ENCODE measurements around the gene S100PBP.
A peak's percentile ranks its signal among the peaks of the same experiment; 100 is the strongest.

Gene S100PBP

DNA sequence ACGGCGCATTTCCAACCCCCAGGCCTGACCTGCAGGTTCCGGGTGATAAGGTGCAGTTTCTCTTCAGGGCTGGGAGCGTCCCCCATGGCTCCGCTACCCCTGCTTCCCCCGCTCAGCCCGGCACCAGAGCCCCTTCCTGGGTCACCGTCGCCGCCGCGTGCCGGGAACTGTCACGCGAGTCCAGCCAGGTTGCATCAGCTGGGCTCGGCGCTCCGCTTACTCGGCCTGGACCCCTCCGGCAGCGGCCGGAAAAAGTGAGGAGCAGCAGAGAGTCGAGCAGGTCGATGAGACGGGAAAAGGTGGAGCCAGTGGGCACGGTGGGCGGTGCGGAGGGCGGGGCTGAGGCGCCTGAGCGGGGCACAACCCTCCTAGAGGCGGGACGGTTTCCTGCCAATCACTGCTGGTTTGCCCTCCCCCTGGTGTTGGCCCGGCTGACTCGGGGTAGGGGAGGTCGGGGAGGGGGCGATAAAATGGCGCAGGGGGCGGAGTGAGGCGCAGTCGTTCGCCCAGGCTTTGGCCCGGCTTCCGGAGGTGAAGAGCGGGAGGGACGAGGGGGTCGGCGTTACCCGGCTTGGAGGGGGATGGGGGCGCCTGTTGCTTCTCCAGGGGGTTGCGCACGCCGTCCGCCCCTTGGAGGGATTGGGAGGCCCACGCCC lies at the start of gene S100PBP, which contains the start of gene YARS1:
Gene S100PBP, plus strand, starts transcription at position 495 of the 656 bp plus-strand sequence. CDS start 8,447 bp downstream, outside the sequence.
Gene YARS1, minus strand, starts transcription at position 200 of the 656 bp plus-strand sequence. Its CDS starts 114 bp downstream, at position 86.
- peak; percentile 92 to 97 for DNase-seq

DNA sequence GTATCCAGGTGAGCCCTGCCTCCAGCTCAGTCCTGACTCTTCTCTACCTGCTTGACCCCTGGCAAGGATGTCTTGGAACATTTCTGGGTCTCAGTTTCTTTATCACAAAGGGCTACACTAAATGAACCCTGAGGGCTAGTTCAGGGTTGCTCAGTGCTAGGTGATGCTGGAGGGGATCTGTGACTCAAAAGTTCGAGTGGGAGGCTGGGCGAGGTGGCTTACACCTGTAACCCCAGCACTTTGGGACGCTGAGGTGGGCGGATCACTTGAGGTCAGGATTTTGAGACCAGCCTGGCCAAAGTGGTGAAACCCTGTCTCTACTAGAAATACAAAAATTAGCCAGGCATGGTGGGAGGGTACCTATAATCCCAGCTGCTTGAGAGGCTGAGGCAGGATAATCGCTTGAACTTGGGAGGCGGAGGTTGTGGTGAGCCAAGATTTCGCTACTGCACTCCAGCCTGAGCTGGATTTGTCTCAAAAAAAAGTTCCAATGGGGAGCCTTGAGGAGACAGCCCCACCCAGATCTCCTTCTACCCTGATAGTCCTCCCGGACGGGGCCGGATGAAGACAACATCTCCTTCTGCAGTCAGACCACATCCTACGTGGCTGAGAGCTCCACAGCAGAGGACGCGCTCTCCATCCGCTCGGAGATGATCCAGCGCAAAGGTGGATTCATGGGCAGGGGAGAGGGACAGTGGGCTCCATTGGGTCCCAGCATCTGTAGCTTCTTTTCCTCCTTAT lies 49.2 kb upstream of the S100PBP start:
- DNase-seq, result no peak

DNA sequence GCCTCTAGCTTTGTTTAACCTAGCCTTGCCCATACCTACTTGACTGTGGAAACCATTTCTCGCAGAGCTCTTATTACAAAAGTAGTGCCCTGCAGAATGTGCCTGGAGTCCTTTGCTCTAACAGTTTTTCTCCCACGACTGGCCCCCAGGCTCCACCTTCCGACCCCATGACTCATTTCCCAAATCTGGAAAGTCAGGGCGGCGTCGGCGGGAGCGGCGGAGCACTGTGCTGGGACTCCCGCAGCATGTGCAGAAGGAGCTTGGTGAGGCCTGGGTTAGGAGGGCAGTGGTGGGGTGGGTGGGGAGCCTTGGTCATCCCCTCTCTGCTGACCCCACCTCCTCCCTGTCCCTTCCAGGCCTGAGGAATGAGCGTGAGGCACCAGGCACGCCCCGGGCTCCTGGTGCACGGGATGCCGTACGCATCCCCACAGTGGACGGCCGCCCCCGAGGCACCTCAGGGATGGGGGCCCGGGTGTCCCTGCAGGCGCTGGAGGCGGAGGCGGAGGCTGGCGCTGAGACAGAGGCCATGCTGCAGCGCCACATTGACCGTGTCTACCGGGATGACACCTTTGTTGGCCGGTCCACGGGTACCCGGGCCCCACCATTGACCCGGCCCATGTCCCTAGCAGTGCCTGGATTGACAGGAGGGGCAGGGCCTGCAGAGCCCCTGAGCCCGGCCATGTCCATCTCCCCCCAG lies 47.8 kb upstream of the S100PBP start:
- no peak for DNase-seq

DNA sequence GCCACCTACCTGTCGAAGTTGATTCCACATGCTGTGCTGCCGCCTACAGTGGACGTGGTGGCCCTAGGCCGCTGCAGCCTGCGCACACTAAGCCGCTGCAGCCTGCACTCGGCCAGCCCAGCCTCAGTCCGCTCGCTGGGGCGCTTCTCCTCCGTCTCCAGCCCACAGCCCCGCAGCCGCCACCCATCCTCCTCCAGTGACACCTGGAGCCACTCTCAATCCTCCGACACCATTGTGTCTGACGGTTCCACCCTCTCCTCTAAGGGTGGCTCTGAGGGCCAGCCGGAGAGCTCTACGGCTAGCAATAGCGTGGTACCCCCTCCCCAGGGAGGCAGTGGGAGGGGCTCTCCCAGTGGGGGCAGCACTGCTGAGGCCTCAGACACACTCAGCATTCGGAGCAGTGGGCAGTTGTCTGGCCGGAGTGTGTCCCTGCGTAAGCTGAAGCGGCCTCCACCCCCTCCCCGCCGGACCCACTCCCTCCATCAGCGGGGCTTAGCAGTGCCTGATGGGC lies 47.2 kb upstream of the S100PBP start:
- DNase-seq, result no peak

DNA sequence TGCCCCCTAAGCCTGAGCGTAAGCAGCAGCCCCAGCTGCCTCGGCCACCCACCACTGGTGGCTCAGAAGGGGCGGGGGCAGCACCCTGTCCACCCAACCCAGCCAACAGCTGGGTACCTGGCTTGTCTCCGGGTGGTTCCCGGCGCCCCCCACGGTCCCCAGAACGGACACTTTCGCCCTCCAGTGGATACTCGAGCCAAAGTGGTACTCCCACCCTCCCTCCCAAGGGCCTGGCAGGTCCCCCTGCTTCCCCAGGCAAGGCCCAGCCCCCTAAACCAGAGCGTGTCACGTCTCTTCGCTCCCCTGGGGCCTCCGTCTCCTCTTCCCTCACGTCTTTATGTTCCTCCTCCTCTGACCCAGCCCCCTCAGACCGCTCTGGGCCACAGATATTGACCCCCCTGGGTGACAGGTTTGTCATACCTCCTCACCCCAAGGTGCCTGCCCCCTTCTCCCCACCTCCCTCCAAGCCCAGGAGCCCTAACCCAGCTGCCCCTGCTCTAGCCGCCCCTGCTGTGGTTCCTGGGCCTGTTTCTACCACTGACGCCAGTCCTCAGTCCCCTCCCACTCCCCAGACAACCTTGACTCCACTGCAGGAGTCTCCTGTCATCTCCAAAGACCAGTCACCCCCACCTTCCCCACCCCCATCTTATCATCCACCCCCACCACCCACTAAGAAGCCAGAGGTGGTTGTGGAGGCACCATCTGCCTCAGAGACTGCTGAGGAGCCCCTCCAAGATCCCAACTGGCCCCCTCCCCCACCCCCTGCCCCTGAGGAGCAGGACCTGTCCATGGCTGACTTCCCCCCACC lies 46.5 kb upstream of the S100PBP start:
- no peak for DNase-seq

DNA sequence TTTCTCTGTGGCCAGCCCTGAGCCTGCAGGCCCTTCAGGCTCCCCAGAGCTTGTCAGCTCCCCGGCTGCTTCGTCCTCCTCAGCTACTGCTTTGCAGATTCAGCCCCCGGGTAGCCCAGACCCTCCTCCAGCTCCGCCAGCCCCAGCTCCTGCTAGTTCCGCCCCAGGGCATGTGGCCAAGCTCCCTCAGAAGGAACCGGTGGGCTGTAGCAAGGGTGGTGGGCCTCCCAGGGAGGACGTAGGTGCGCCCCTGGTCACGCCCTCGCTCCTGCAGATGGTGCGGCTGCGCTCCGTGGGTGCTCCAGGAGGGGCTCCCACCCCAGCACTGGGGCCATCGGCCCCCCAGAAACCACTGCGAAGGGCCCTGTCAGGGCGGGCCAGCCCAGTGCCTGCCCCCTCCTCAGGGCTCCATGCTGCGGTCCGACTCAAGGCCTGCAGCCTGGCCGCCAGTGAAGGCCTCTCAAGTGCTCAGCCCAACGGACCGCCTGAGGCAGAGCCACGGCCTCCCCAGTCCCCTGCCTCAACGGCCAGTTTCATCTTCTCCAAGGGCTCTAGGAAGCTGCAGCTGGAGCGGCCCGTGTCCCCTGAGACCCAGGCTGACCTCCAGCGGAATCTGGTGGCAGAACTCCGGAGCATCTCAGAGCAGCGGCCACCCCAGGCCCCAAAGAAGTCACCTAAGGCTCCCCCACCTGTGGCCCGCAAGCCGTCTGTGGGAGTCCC lies 45.7 kb upstream of the S100PBP start:
- no peak for DNase-seq

DNA sequence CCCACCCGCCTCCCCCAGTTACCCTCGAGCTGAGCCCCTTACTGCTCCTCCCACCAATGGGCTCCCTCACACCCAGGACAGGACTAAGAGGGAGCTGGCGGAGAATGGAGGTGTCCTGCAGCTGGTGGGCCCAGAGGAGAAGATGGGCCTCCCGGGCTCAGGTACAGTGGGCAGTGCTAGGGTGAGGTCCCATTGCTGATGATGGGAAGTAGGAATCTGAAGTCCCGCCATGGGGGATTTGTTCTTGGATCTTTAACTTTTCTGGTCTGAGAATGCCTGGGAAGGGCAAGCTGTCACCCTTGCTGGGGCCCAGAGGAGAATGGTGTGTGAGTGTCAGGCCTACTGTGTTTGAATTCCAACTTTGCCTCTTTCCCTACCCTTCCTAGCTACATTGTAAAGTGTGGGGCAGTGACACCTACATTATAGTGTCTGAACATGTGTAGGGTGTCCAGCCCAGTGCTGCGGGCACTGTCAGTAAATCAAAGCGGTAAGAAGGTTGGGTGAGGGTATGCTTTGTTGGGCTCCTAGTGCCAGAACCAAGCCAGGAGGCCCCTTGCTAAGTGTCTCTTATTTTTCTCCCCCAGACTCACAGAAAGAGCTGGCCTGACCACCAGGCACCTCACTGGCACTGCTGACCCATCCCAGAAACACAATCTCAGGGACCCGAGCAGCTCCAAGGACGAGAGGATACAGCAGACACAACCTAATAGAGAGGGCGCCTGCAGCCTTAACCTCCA lies 45.0 kb upstream of the S100PBP start:
- no peak for DNase-seq

DNA sequence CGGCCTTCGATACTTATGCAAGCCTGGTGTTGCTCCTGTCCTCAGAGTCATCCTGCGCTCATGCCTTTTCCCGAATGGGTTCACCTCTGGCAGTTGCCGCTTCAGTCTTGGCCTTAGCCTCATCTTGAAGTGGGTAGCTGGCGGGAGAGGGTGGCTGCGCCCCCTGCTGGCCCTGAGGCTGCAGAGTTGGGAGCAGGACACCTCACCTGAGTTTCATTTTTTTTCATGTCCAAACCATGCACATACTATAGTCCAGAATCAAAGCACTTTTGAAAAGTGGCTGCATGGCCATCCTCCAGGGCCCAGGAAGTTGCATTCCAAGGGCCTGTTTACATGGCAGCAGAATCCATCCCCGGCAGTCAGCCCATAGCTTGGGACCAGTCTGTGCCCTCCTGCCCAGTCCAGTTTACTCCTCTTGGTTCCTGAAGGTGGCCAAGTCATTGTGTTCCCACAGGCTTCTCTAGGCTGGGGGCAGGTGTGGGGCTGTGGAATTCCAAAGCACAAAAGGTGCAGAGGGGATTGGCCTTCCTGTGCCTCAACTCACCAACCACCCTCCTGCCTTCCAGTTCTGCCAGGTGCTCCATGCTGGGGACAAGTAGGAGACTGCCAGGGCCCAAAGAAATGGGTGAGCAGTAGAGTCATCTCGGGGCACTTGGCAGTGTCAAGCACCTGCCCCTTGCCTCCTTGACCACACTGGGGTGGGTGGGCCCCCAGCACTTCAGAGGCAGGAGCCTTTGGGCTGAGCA lies 44.3 kb upstream of the S100PBP start:
- peak; percentile 53 to 78 for DNase-seq

DNA sequence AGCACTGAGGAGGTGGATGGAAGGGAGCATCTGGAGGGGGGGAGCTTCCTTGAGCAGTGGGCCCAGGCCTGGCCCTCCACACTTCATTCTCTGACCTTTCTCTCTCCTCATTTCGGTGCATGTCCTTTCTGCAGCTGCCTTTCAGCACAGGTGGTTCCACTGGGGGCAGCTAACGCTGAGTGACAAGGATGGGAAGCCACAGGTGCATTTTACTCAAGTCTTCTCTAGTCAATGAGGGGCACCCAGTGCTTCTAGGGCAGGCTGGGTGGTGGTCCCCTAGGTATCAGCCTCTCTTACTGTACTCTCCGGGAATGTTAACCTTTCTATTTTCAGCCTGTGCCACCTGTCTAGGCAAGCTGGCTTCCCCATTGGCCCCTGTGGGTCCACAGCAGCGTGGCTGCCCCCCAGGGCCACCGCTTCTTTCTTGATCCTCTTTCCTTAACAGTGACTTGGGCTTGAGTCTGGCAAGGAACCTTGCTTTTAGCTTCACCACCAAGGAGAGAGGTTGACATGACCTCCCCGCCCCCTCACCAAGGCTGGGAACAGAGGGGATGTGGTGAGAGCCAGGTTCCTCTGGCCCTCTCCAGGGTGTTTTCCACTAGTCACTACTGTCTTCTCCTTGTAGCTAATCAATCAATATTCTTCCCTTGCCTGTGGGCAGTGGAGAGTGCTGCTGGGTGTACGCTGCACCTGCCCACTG lies 43.5 kb upstream of the S100PBP start:
- no peak for DNase-seq

DNA sequence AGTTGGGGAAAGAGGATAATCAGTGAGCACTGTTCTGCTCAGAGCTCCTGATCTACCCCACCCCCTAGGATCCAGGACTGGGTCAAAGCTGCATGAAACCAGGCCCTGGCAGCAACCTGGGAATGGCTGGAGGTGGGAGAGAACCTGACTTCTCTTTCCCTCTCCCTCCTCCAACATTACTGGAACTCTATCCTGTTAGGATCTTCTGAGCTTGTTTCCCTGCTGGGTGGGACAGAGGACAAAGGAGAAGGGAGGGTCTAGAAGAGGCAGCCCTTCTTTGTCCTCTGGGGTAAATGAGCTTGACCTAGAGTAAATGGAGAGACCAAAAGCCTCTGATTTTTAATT lies 43.0 kb upstream of the S100PBP start:
- no peak for DNase-seq

DNA sequence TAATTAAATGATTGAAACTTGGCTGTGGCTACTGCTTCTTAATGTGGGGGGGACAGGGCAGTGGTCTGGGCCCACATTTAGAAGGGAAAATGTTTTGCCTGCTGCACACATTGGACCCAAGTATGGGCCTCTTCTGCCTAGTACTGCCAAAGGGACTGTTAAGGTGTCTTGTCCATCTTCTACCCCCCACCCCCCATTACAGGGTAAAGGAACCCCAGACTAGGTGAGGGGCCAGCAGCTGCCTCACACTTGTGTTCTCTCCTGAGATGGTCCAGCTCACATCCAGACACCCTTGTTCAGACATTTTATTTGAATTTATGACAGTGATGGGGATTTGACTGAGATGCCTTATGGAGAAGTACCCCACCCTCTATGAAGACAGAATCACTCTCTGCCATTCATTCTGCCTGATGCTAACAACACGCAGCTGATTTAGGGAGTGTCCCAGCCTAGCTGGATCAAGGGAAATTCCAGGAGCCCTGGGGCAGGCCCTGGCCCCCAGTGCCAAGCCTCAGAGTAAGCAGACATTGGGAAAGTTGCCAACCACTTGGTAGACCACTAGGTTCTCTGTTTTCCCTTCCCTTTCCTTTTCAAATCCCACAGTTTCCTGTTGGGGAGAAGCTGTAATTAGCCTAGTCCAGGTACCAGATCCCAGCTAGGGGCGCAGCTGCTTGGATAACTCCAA lies 42.4 kb upstream of the S100PBP start:
- no peak for DNase-seq

DNA sequence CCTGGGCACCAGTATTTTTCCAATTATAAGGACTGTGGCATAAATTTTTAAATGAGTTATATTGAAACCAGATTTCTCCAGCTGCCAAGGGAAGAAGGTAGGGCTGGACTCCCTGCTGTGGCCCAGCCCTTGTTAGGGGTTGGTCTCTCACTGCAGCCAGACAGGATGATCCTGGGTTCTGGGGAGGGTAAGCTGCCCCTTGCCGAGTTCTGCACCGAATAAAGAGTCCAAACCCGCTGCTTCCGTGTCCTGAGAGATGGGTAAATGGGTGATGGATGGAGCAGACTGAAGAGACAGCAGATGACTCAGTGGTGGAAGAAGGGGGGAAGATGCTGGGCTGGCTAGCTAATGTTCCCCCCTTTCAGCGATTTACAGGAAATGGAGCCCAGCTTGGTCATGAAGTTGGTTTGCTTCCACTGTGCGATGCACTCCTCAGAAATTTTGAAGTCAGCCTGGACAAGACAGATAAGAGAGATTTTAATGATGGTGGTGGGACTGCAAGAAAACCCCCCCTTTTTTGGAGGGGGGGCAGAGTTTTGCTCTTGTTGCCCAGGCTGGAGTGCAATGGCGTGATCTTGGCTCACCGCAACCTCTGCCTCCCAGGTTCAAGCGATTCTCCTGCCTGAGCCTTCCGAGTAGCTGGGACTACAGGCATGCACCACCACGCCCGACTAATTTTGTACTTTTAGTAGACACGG lies 41.7 kb upstream of the S100PBP start:
- no peak for DNase-seq

DNA sequence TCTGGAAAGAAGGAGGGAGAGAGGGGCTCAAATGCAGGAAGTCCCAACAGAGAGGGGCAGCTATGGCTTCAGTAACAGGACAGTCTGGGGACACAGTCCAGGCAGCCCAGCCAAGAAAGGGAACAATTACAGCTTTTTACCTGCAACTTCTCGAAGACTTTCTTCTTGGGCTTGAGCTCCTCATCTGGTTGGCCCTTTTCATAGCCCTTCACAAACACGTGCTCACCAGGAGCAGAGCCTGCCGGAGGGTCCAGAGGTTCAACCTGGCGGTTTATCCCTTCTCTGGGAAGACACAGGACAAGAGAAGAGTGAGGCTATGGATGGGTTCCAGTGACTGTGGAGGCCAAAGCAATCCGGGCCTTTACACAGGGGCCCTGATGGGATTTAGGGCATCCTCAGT lies 38.2 kb upstream of the S100PBP start:
- no peak for DNase-seq

DNA sequence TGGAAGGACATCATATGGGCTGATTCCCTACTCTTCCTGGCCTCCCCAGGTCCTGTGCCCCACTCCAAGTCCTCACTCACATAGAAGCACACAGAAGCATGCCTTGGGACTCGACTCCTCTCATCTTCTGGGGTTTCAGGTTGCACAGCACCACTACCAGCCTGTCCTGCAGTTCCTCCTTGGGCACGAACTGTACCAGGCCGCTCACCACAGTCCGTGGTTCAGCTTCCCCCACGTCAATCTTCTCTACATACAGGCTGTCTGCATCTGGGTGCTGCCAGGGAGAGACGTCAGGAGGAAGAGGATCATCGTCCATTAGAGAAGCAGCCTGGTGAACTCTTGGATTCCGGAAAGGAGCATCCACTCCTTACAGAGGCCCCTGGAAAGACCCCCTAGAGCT lies 37.4 kb upstream of the S100PBP start:
- no peak for DNase-seq

DNA sequence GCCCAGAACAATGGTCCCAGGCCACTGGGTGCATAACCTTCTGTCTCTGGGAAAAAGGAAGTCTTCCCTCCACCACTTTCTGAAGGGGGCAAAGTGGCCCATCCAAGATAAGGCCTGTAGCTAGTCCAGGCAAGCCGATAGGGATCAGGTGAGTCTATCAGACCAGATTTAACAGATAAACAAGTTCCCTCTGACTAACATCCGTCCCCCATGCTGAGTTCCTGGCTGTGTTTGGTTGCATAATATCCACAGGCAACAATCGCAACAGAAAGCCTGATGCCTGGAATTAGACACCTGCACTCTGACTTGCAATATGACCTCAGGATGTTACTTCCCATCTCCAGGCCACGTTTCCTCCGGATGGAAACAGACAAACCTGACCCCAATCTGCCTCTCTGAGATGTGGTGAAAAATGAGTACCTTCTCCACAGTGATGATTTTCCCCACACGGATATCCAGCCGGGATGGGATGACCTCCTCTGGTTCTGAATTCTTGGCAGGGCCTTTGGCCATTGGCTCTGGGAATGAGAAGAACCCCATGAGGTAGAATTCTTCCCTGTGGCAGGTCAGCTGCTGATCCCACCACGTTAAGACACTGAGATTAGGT lies 36.7 kb upstream of the S100PBP start:
- no peak for DNase-seq

DNA sequence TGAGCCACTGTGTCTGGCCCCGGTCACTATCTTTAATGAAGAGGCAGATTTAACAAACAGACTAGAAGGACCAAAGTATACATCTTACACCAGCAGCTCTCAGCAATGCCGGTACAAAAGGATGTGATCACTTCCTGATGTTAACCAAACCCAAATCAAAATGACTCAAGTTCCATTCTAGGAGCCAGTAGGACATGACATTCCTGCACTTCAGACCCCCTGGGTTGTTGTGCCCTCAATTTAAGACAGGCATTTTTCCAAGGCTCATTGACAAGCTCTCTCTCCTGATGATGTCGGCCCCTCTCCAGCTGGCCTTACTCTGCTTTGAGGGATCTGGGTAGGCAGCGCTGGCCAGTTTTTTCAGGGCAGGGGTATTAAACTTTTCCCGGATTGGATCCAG lies 35.4 kb upstream of the S100PBP start:
- no peak for DNase-seq

DNA sequence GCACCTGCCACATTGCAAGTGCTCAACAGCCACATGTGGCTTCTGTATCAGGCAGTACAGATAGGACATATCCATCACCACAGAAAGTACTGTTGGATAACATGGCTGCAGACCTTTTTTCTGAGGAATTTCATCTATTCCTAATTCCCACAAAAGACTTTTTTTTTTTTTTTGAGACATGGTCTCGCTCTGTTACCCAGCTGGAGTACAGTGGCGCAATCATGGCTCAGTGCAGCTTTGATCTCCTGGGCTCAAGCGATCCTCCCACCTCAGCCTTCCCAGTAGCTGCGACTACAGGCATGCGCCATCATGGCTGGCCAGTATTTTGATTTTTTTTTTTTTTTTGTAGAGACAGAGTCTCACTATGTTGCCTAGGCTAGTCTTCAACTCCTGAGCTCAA lies 33.6 kb upstream of the S100PBP start:
- no peak for DNase-seq

DNA sequence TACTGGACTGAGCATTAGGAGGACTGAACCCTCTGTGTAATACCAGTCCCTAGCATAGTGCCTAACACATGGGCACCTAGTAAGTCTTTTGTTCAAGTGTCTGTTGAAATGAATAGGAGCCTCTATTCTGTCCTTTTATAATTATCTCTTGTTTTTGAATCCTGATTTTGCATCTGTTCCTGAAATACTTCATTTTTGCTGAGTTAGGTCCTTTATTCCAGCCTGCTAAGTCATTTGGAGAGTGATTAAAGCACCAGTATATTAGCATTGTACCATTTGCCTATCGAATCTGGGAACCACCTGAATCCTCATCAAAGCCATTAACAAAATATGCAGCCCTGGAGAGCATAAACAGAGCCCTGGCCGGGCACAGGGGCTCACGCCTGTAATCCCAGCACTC lies 32.6 kb upstream of the S100PBP start:
- DNase-seq, result no peak

All from NCI-H524 (cell line).